NCI-H1694 (cell line): ENCODE results near the gene SPACA5B.
"Not testable (repeated sequence)": the region's sequence is repeated elsewhere in the genome, so short reads cannot be mapped to it uniquely, and the experiment has no call there.

Experiments used
- DNase-seq: peaks from one replicate; lab custom pipeline; 2025; lab: John Stamatoyannopoulos, UW

Gene SPACA5B

GRCh38 chrX:48130326-48130725 is at the start of gene SPACA5B:
TSS of gene SPACA5B (plus strand) at chrX:48130626. CDS start at chrX:48130688, 62 bp downstream.
- not testable (repeated sequence) for DNase-seq

GRCh38 chrX:48083212-48083611 is 47.2 kb upstream of the SPACA5B start:
- DNase-seq = peak; percentile 37

- DNase-seq = no peak
Observed at GRCh38 chrX:48083706-48084105, 46.7 kb upstream of the SPACA5B start.

DNA sequence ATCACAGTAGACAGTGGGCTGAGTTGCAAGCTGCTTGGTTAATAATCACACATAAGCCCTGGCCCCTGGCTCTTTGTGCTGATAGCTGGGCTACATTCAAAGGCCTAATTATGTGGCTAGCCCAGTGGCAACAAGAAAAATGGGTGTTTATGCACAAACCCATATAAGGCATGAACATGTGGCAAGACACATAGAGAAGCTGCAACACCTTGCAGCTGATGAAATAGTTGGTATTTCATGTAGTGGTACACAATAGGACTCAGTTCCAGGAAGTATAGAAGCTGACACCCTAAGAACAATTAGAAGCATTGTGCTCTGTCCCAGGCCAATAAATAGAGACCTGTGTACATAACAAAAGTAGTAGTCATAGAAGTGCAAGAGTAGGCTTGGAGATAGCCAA is 44.3 kb upstream of the SPACA5B start:
- no peak for DNase-seq

GRCh38 chrX:48090123-48090522 is 40.3 kb upstream of the SPACA5B start:
- DNase-seq = no peak

GRCh38 chrX:48092558-48092957 is 37.9 kb upstream of the SPACA5B start:
- DNase-seq = not testable (repeated sequence)

- DNase-seq = no peak
Observed at GRCh38 chrX:48101443-48101842, 29.0 kb upstream of the SPACA5B start.

DNA sequence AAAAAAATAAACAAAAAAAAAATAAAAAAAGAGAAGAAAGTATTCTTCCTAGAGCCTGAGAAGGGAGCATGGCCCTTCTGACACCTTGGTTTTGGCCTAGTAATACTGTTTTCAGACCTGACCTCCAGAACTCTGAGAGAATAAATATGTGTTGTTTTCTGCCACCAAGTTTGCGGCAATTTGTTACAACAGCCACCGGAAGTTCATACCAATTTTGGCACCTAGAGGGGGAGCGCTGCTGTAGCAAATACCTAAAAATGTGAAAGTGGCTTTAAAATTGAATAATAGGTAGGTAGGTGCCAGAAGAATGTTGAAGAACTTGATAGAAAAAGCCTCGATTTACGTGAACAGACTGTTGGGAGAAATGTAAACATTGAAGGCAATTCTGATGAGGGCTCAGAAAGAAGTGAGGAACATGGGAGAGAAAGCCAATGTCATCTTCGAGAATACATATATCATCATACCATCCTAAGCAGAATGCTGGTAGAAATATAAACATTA is 27.5 kb upstream of the SPACA5B start:
- DNase-seq = no peak

GRCh38 chrX:48107717-48108116 is 22.7 kb upstream of the SPACA5B start:
- no peak for DNase-seq

GRCh38 chrX:48125286-48125685 is 5.1 kb upstream of the SPACA5B start:
- DNase-seq = not testable (repeated sequence)

GRCh38 chrX:48132308-48132844 is 1.9 kb downstream of the SPACA5B start:
- DNase-seq = not testable (repeated sequence)

- not testable (repeated sequence) for DNase-seq
Observed at GRCh38 chrX:48139076-48139475, 8.7 kb downstream of the SPACA5B start.

GRCh38 chrX:48141810-48142508 is 11.5 kb downstream of the SPACA5B start:
- not testable (repeated sequence) for DNase-seq

DNA sequence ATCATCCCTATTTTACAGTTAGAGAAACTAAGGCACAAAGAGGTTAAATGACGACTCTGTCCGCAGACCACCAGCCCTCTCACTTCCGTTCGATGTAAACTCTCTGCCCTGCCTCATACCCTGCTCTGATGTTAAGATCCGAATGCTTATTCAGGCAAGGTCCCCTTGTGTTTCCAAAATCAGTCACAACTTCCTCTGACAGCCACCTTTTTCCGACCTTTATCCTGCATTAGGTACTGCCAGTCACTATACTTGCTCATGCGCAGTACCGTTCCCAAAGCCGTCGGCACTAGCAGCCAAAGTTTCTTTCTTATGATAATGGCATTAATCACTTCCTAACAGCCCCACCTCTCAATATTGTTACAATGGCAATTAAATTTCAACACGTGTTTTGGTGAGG is 12.3 kb downstream of the SPACA5B start:
- not testable (repeated sequence) for DNase-seq

DNA sequence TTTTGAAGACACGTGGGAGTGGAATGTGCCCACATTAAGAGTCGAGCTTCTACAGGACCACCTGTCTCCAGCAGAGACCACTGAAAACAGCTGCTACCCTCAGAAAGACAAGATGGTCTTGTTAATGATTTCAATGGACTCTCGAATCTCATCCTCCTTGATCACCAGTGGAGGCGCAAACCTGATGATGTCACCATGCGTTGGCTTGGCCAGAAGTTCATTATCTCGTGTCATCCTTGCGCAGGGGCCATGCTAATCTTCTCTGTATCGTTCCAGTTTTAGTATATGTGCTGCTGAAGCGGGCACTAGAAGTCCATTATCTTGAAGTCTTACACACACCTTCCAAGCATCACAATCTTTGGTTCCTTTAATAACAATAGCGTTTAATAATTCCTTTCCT is 23.3 kb downstream of the SPACA5B start:
- DNase-seq = no peak

DNA sequence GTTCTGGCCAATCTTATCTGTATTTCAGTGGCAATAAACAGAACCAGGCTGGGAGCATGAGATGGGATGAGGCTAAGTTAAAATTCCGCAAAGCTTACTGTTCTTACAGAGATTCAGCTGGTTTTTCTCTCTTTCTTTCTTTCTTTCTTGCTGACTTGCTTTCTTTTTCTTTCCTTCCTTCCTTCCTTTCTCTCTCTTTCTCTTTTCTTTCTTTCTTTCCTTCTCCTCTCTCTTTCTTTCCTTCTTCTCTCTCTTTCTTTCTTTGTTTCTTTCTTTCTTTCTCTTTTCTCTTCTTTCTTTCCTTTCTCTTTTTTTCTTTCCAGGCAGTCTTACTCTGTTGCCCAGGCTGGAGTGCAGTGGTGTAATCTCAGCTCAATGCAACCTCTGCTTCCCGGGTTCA is 24.4 kb downstream of the SPACA5B start:
- DNase-seq = no peak

- DNase-seq = no peak
Observed at GRCh38 chrX:48156014-48156413, 25.6 kb downstream of the SPACA5B start.

GRCh38 chrX:48165241-48165640 is 34.8 kb downstream of the SPACA5B start:
- no peak for DNase-seq

DNA sequence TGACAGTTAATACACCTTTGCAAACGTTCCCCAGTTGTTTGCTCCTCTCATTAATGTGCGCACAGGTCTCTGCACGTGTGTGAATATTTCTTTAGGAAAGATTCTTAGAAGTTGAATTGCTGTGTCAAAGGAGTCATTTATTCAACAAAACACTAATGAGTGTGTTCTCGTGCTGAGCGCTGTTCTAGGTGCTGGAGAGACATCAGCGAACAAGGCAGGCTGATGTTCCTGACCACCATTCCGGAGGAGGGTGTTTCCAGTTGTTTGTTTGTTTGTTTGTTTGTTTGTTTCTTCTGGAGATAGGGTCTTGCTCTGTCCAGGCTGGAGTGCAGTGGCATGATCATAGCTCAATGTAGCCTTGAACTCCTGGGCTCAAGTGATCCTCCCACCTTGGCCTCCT is 35.9 kb downstream of the SPACA5B start:
- DNase-seq = not testable (repeated sequence)

- no peak for DNase-seq
Observed at GRCh38 chrX:48179691-48180090, 49.3 kb downstream of the SPACA5B start.

DNA sequence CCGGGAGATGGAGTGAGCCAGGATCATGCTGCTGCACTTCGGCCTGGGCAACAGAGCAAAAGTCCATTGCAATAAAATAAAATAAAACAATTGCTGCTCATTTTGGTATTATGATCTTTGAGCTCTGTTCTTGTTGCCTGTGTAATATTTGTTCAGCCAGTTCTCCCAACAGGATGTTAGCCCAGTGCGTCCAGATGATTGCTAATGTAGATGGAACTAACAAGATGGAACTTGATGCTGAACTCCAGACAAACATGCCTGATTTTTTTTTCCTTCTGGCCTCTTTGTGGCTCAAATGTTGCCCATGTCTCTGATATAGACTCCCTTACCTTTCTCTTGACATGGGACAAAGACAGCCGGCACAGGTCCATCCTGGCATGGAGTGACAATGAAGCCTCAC is 50.4 kb downstream of the SPACA5B start:
- no peak for DNase-seq

DNA sequence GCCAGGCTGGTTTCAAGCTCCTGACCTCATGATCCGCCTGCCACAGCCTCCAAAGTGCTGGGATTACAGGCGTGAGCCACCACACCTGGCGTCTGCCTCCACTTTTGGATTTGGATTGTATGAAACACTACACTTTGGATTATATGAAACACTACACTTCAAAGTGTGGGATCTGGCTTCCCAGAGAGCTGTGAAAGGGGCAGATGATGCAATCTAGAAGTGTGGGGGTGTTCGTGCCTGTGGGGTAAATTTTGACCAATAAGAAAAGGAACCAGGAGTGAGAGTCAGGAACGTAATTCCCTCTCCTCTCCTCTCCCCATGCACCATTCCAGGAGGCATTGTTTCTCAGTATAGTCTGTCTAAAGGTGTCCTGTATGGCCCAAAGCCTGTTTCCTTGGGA is 51.5 kb downstream of the SPACA5B start:
- not testable (repeated sequence) for DNase-seq
